GM12892 (cell line): ENCODE results near the gene SLC35F4.

ENCODE experiments used
- POLR2A ChIP-seq: IDR thresholded peaks from 2 replicates; pipeline ENCODE4 v1.6.1; 2011; ENCODE audit warnings: low read depth, low read length, control low read depth
- POLR2AphosphoS5 ChIP-seq: IDR thresholded peaks from 2 replicates; pipeline ENCODE4 v1.6.1; 2011; ENCODE audit warnings: low read depth, low read length, control low read depth
- TAF1 ChIP-seq: IDR thresholded peaks from 2 replicates; pipeline ENCODE4 v1.6.1; 2011; ENCODE audit warnings: low read depth, mild to moderate bottlenecking, control low read depth, low read length, borderline replicate concordance

GRCh38 chr14:57771801-57772200 is 94.1 kb downstream of the SLC35F4 start:
- TF ChIP-seq POLR2AphosphoS5 (no peak), POLR2A (no peak), TAF1 (no peak)
